ENCODE measurements around the gene MYEOV.

MYEOV gene

DNA sequence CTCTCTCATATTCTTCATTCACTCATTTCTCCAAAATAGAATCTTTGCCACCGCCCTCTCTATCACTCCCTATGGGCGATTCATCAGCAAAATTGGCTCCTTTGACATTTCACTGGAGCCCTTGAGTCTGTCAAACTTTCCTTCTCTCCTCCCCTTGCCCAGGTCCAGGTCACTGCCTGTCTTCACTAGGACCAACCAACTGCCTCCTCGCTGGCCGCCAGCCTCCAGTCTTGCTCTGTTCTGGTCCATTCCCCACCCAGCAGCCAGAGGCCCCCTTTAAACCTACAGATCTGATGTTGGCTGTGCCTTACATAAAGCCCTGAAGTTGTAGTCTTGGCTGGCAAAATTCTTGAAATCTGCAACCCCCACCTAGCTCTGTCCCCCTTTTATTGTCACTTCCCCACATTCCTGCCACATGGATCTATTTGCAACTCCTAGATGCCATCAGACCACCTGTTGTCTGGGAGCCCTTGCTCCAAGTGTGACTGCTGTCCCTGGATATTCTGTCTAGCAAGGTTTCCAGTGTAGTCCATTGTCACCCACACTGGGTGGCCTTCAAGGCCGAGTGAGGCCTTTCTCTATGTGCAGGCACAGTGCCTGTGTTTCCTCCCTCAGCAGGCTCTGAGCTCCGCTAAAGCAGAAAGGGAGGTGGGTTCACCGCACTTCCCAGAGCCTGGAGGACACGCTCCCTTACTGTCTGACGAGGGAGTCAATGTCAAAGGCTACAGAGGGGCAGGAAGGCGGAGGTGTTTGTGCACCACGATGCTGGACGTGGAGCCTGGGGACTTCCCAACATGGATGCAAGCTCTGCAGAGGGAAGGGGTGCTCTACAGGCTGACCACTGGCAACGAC lies 25.5 kb downstream of the MYEOV start:
- DNase-seq, result no peak

DNA sequence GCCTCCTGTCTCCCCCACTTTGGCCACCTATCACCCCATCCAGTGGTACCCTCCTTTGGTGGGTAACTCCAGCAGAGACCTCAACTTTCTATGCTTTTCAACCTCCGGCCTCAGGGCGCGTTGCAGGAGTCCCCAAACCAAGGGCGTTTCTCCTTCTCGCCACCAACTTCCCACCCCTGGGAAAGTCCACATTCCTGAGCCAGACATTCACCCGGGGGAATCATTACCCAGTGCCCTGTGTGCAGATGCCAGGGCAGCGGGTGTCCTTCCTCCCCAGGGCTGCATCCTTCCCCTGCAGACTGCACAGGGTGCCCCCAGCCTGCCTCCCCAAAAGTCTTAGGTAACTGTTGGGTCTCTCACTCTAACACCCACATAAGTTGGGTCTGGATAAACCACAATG lies 26.4 kb downstream of the MYEOV start:
- no peak for DNase-seq

DNA sequence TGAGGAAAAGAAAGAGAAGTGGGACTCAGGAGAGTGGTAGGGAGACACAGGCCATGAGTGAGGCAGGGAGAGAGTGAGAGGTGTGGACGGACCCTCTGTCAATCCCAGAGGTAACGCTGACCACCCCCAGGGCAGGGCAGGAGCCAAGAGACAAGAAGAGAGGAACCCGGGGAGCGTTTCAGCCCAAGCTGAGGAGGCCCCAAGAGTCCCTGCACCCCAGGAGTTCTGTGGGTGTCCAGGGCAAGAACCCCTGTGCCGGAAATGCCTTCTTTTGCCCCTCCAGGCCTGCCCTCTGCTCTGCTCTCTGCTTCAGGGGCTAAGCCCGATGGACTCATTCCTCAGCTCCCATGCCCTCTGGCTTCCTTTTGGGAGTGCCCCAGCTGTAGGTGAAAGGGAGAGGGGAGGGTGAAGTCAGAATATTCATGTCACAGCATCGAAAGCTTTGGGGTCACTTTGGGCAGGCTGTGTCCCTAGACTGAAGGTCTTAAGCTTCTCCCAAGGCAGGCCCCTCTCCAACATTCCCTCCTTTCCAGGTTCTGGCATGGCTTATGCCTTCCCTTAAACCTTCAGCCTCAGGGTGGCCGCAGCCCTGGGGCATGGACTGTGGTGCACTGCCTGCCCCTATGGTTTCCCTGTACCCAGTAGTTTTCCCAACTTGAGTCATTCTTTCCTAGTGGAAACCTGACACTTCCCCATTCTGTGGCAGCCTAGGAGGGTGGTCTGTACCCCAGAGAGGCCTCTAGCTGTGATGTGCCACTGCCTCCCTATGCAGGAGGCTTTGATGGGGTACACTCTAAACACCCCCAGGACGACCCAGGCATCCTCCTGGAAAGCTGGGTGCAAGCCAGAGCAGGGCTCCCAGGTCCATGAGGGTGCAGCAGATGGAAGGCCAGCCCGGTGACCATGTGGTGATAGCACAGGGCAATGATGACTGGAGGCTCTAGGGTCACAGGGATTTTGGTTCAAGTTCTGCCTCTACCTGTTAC lies 27.1 kb downstream of the MYEOV start:
- no peak for DNase-seq

- DNase-seq, result no peak
Measured at GRCh38 chr11:69321877-69322361, 28.0 kb downstream of the MYEOV start.

- no peak for DNase-seq
Measured at GRCh38 chr11:69325446-69325845, 31.5 kb downstream of the MYEOV start.

DNA sequence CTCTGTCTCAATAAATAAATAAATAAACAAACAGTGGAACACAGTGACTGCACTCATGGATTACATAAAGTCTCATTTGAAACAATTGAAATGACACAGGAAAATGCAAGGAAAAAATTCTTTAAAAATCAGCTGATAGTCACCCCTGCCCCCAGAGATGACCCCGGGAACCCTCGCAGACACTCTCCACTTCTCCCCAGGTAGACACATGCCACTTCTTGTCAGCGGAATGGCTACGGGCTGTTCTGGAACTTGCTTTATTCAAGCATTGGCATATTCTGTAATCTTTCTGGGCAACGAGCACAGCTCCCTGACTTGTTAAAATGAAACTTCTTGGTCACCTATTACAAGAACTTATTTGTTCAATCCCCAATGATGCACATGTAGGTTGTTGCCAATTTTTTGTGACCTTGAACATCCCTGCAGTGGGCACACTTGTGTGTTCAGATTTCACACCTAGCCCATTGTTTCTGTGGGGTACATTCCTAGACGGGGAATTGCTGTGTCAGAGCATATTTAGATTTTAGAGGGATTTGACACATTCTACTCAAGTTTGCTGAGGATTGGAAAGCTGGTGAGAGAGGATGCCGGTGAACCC lies 32.8 kb downstream of the MYEOV start:
- no peak for DNase-seq

GRCh38 chr11:69327741-69328191 lies 33.8 kb downstream of the MYEOV start:
- no peak for DNase-seq

GRCh38 chr11:69328231-69328630 lies 34.3 kb downstream of the MYEOV start:
- no peak for DNase-seq

- DNase-seq, result no peak
Measured at GRCh38 chr11:69329581-69329980, 35.6 kb downstream of the MYEOV start.

DNA sequence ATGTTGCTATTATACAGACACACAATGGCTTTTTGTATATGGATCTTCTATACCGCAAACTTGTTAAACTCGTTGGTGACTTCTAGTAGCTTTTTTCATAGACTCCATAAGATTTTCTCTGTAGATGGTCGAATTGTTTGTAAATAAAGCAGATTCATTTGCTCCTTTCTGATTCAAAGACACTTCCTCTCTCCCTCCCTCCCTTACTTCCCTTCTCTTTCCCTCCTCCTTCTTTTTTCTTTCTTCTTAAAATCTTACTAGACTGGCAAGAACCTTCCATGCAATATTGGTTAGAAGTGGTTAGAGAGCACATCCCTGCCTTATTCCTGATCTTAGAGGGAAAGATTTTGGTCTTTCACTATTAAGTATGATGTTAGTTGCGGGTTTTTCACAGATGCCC lies 36.4 kb downstream of the MYEOV start:
- DNase-seq, result no peak

- DNase-seq, result no peak
Measured at GRCh38 chr11:69333149-69333710, 39.3 kb downstream of the MYEOV start.

DNA sequence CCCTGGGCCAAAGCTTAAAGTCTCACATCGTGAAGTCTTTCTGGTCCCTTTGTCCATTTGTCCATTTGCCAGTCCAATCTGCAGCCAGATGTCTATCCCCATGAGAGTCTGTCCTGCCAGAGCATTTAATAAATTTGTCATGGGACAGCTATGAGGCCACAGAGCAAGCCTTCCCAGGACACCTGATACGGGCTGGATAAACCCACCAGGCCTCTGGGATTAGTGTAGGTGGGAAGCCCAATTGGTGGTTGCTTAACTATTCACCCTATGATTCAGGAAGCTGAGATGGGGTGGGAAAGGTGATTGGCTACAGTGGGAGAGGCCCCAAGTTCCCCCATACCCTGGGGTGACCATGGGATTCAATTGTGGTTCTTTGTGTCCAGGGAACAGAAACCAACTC lies 39.9 kb downstream of the MYEOV start:
- no peak for DNase-seq

GRCh38 chr11:69335007-69335780 lies 41.2 kb downstream of the MYEOV start:
- no peak for DNase-seq

DNA sequence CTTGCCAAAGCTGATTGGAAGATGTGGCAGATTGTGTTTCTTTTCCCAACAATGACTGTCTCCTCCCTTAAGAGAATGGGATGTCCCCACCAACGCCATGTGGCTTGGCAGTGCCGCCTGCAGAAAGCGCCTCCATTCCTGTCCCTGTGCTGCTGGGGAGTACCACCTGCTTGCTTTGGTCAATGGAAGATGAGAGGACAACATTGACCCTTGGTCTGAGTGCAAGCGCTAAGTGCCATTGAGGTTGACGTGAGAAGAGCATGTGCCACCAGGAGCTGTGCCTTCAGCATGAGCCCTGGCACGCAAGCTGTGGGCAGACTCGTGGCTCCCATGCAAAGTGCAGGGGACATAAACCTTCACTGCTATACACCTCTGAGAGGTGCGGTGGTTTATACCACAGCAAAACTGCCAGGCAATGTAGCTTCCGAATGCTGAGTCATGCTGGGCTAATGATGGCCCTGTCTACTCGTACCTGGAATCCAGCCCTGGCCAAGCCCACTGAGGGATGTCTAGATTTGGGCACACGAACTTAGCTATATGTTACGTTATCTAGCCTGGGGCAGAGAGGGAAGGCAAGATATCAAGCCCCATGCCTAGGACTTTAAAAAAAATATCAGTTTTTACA lies 41.9 kb downstream of the MYEOV start:
- DNase-seq, result no peak

- no peak for DNase-seq
Measured at GRCh38 chr11:69337211-69337721, 43.3 kb downstream of the MYEOV start.

GRCh38 chr11:69339041-69339733 lies 45.2 kb downstream of the MYEOV start:
- no peak for DNase-seq

DNA sequence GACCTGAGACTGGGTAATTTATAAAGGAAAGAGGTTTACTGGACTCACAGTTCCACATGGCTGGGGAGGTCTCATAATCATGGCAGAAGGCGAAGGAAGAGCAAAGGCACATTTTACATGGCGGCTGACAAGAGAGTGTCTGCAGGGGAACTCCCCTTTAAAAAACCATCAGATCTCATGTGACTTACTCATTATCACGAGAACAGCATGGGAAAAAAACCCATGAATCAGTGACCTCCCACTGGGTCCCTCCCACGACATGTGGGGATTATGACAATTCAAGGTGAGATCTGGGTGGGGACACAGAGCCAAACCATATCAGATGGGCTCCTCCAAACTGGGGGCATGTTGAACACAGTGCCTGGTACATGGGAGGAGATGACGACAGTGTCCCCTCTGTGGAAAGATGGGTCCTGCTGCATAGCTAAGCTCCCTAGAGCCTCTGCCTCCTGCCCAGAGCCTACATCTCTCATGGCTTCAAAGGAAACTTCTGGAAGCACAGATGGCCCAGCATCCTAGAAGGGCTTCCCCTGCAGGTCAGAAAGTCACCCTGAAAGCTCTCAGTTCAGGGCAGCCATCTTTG lies 46.1 kb downstream of the MYEOV start:
- no peak for DNase-seq

- DNase-seq, result no peak
Measured at GRCh38 chr11:69342588-69343330, 48.8 kb downstream of the MYEOV start.
